ENCODE measurements around the gene ARRDC3. TPM values are rescaled to one million over a fixed set of nuclear protein-coding genes. Genes with fewer than 3 reads are reported as not detected.
A peak's percentile ranks its signal among the peaks of the same experiment; 100 is the strongest.

ARRDC3 gene
- total RNA-seq, 1 experiment from 2014 or later: 2.8 TPM

DNA sequence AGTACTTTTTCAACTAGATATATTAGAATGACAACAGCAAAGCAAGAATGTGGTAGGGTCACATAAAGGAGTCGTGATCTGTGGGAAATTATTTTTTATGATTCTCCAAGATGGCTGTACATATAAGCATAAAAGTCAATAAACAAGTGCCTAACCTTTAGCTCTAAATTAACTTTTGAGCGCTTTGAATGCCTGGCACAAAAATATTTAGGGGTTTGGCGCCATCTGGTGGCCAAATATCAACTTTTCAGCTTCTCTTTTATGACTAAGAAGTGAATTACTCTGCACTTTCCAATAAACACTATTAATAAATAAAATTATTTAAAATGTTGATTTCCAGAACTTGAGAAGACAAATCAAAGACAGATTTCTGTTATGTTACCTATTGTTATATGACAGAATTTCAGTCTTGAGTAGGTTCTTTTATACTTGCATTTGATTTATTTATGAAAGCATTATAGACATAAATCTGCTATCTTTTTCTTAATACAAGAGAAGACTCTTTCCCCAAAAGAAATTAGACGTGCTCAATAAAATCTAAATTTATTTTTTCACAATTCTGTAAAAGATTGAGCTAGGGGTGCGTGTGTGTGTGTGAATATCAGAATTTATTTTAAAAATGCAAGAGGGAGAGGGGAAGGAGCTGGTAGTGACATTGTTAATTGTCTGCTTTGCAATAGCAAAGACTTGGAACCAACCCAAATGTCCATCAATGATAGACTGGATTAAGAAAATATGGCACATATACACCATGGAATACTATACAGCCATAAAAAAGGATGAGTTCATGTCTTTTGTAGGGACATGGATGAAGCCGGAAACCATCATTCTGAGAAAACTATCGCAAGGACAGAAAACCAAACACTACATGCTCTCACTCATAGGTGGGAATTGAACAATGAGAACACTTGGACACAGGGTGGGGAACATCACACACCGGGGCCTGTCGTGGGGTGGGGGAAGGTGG, 36.7 kb upstream of the ARRDC3 start:
- H3K9me3 Mint-ChIP-seq: peaks cover 0 to 1% of the 10 kb centered on the region in 2 experiments; a peak in 1 of 5 replicates
- TF ChIP-seq, protein P1, sequence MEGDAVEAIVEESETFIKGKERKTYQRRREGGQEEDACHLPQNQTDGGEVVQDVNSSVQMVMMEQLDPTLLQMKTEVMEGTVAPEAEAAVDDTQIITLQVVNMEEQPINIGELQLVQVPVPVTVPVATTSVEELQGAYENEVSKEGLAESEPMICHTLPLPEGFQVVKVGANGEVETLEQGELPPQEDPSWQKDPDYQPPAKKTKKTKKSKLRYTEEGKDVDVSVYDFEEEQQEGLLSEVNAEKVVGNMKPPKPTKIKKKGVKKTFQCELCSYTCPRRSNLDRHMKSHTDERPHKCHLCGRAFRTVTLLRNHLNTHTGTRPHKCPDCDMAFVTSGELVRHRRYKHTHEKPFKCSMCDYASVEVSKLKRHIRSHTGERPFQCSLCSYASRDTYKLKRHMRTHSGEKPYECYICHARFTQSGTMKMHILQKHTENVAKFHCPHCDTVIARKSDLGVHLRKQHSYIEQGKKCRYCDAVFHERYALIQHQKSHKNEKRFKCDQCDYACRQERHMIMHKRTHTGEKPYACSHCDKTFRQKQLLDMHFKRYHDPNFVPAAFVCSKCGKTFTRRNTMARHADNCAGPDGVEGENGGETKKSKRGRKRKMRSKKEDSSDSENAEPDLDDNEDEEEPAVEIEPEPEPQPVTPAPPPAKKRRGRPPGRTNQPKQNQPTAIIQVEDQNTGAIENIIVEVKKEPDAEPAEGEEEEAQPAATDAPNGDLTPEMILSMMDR (conservative IDR thresholded peaks at IDR 0.05): peak; percentile 87
- H3K56ac ChIP-seq (ENCODE audit: insufficient read length, low read depth, low read length): no peak overlapping the region
- no peak overlapping the region for H3K14ac ChIP-seq (ENCODE audit: insufficient read depth, low read length)
- H3K79me2 ChIP-seq (ENCODE audit: insufficient read depth, low read length): no peaks in the 10 kb centered on the region
- no peak overlapping the region for H4K91ac ChIP-seq (ENCODE audit: insufficient read length, low read depth, low read length)
- no peak overlapping the region for H2AK5ac ChIP-seq (ENCODE audit: insufficient read length, low read length)
- H3K4me1 Mint-ChIP-seq: peaks cover 8 to 15% of the 10 kb centered on the region in 2 experiments
- no peak overlapping the region for H3T11ph ChIP-seq (ENCODE audit: low read length)
- peak; percentile 36 for DNase-seq
- no peak overlapping the region for H3K4me3 Mint-ChIP-seq
- H3K27ac Mint-ChIP-seq: no peak overlapping the region; a peak in 1 of 7 replicates
- H3K27me3 Mint-ChIP-seq (ENCODE audit: low read depth): no peaks in the 10 kb centered on the region
- no peak overlapping the region for H4K8ac ChIP-seq (replicated peaks; ENCODE audit: insufficient read length, low read depth, low read length)
- H2AFZ ChIP-seq (ENCODE audit: low read length): no peak overlapping the region
- no peaks in the 10 kb centered on the region for H3K23me2 ChIP-seq (ENCODE audit: insufficient read length, low read depth, low read length, poor library complexity, severe bottlenecking)
- H2BK120ac ChIP-seq (ENCODE audit: low read depth, low read length, poor library complexity, severe bottlenecking): no peak overlapping the region
- H2BK20ac ChIP-seq (ENCODE audit: low read depth, low read length, poor library complexity, severe bottlenecking): no peak overlapping the region
- H3K18ac ChIP-seq (ENCODE audit: insufficient read length, low read depth, low read length): no peak overlapping the region
- H3K36me3 Mint-ChIP-seq (ENCODE audit: insufficient read depth in 1 of 3, low read depth in 3 of 3): 0 out of 7 replicates have a peak, but pooled peaks cover 0 to 1% (median 0%) of the 10 kb centered on the region in 3 experiments
- H3K9ac ChIP-seq (ENCODE audit: extremely low read depth, insufficient read length, low read length): no peak overlapping the region
- H3K4me2 ChIP-seq (ENCODE audit: insufficient read depth, insufficient read length, low read length): no peak overlapping the region
- no peaks in the 10 kb centered on the region for H3K9me3 ChIP-seq (ENCODE audit: control insufficient read depth, low read depth, low read length)
- H3K23ac ChIP-seq (ENCODE audit: insufficient read length, low read depth, low read length): no peak overlapping the region
- no peaks in the 10 kb centered on the region for H4K20me1 ChIP-seq (ENCODE audit: control insufficient read depth, insufficient read depth, insufficient read length)
- no peak overlapping the region for H2BK15ac ChIP-seq (ENCODE audit: low read depth, low read length)
- H3K27ac ChIP-seq (ENCODE audit: insufficient read length, low read depth, low read length): no peak overlapping the region
- H3K27me3 ChIP-seq (ENCODE audit: insufficient read depth, low read length): no peaks in the 10 kb centered on the region
- H3K79me1 ChIP-seq (ENCODE audit: insufficient read depth, low read depth, low read length, poor library complexity, severe bottlenecking): no peaks in the 10 kb centered on the region
- no peaks in the 10 kb centered on the region; the same call in 1 of the 2 replicates for H3K4me1 ChIP-seq (ENCODE audit: insufficient read depth, low read length)
- WGBS (ENCODE audit: extremely low coverage, insufficient read length, low lambda C conversion rate): no CpG with 5 or more reads among the region's 9 CpGs
- H3K4ac ChIP-seq (ENCODE audit: low read depth, low read length): no peak overlapping the region
- no peak overlapping the region for H2BK5ac ChIP-seq (ENCODE audit: insufficient read length, low read length)
- no peak overlapping the region for H4K5ac ChIP-seq (ENCODE audit: insufficient read length, low read depth, low read length)
- H2BK12ac ChIP-seq (ENCODE audit: insufficient read length, low read depth, low read length): no peak overlapping the region

Measured in H9 (cell line).